Hippocampal formation (tissue), 2 donors: ENCODE data around the gene TTC36.
"Not testable (repeated sequence)": the region's sequence is repeated elsewhere in the genome, so short reads cannot be mapped to it uniquely, and the experiment has no call there.

ENCODE experiments used
- DNase-seq, 2 donors: peaks; one replicate each; lab custom pipeline; 2025; lab: John Stamatoyannopoulos, UW

TTC36 gene, protein sequence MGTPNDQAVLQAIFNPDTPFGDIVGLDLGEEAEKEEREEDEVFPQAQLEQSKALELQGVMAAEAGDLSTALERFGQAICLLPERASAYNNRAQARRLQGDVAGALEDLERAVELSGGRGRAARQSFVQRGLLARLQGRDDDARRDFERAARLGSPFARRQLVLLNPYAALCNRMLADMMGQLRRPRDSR

DNA sequence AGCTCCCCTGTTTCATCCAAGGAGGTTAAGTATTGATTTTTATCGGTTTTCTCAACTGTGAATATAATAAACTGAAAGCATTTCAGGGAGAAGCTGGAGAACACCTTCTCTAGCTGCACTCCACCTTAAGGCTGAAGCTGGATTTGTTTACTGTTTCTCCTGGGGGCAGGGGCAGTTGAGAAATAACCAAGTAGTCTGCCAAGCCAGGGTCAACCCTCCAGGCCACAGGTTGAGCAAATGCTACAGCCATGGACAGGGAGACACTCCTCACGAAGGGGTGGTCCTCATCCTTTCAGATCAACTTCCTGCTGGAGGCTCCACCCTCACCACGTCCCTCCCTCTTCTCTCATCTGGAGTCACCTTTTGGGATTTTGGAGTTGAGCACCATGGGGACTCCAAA is at the start of gene TTC36:
TTC36 (plus strand) TSS at position 366 of the 400 bp plus-strand sequence; CDS start at position 387, 21 bp downstream.
- no peak for DNase-seq

DNA sequence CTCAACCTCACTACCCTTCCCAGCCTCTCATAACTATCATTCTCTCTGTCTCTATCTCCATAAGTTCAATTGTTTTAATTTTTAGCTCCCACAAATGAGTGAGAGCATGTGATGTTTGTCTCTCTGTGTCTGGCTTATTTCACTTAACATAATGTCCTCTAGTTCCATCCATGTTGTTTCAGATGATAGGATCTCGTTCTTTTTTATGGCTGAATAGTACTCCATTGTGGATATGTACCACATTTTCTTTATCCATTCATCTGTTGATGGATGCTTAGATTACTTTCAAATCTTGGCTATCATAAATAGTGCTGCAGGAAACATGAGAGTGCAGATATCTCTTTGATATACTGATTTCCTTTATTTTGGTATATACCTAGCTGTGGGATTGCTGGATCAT is 46.0 kb upstream of the TTC36 start:
- not testable (repeated sequence) for DNase-seq

DNA sequence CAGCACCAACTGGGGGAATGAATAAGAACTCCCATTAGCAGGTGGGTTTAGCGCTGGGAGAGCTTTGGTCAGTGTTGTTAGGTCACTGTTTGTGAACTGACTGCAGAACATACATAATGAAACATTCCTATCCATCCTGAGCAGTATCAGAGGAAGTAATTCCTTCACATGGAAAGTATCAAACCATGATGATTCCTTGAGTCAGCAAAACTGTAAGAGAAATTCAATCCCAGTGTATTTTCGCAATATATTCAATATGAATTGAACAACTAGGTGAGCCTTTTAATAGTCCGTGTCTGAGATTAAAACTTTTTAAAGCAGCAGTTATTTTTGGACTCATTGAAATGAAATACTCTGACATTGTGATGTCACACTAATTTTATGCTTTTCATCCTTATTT is 42.9 kb upstream of the TTC36 start:
- DNase-seq, result no peak

DNA sequence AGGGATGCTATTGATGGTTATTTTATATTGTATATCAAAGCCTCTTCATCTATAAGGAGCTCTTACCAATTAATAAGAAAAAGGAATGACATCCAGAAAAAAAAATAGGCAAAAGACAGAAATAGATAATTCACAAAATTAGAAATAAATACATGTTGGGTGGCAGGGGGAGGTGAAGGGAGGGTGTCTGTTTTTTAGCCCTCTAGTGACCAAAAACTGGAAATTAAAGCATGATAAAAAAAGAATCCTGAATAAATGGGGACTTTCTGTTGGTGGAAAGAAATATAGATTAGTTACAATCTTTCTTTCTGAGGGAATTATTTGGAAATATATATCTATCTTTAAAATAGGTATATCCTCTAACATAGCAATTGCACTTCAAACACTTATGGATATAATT is 42.0 kb upstream of the TTC36 start:
- no peak for DNase-seq

DNA sequence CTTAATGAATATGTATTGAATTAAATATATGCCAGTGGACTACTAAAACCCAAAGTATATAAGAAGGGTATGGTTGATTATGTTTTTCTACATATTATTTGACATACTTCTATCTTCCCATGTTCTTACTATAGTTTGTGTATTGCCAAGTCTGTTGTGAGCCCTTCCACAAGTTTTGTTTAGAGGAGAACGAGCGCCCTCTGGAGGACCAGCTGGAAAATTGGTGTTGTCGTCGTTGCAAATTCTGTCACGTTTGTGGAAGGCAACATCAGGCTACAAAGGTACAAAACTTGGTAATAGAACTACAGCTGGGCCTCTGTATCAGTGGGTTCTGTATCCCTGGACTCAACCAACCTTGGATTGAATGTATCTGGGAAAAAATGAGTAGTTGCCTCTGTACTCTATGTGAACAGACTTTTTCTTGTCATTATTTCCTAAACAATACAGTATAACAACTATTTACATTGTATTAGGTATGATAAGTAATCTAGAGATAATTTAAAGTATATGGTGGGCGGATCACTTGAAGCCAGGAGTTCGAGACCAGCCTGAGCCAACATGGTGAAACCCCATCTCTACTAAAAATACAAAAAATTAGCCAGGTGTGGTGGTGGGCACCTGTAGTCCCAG is 38.7 kb upstream of the TTC36 start:
- peak; percentile 43 to 84 for DNase-seq

DNA sequence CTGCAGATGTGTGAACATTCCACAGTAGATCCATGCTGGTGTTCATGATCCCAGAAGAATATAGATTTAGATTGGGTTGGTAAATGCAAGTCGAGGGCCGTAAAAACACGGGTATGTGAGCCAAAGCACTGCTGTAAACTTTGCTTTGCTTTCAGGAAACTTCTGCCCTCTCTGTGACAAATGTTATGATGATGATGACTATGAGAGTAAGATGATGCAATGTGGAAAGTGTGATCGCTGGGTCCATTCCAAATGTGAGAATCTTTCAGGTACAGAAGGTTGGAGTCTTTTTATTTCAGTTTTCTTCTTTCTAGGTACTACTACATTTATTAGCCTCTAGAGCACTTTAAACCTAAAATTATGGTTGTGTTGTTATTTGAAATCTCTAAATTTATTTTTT is 36.2 kb upstream of the TTC36 start:
- no peak for DNase-seq

DNA sequence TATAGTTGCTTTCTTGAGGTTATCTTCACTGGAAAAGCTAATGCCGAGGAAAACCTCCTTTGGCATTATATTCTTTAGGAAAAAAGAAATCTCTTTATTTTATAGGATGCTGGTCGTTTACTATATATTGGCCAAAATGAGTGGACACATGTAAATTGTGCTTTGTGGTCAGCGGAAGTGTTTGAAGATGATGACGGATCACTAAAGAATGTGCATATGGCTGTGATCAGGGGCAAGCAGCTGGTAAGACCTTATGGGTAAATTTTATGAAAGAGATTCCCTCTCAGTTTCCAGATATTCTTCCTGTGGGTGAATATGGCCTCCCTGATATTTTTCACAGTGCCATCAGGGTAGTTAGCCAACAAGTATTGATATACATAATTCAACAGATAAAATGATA is 29.4 kb upstream of the TTC36 start:
- DNase-seq, result no peak

DNA sequence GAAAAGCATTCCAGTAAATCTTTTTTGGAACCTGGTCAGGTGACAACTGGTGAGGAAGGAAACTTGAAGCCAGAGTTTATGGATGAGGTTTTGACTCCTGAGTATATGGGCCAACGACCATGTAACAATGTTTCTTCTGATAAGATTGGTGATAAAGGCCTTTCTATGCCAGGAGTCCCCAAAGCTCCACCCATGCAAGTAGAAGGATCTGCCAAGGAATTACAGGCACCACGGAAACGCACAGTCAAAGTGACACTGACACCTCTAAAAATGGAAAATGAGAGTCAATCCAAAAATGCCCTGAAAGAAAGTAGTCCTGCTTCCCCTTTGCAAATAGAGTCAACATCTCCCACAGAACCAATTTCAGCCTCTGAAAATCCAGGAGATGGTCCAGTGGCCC is 24.1 kb upstream of the TTC36 start:
- no peak for DNase-seq

DNA sequence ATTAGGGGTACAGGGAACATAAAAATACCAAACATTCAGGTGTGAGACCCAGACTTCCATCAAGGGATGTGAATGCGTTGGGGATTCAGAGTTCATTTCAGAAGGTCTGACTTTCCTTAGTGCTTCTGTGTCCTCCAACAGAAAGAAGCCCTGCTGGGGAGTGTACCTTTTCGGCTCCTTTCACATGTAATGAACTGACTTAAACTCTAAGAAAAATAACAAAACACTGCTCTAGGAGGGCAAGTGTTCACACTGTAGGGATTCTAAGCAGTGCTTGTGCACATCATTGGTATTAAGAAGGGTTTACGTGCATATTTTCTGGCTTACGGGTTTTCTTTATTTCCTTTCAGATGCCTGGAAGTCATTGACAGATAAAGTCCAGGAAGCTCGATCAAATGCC is 15.7 kb upstream of the TTC36 start:
- no peak for DNase-seq

DNA sequence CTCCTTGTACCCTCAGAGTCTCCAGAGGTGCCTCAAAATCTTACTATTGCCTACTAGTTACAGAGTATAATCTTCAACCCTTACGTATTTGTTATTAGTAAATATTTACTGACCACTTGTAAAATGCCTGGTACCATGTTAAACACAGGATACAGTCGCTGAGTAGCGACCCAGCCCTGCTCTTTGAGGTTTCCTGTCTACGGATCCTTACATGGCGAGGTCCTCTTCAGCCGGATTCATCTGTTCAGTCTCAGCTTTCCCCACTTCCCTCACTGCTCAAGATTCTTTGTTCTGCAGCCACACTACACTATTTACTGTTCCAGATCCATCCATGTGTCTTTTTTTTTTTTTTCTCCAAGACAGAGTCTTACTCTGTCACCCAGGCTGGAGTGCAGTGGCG is 13.2 kb upstream of the TTC36 start:
- no peak for DNase-seq

DNA sequence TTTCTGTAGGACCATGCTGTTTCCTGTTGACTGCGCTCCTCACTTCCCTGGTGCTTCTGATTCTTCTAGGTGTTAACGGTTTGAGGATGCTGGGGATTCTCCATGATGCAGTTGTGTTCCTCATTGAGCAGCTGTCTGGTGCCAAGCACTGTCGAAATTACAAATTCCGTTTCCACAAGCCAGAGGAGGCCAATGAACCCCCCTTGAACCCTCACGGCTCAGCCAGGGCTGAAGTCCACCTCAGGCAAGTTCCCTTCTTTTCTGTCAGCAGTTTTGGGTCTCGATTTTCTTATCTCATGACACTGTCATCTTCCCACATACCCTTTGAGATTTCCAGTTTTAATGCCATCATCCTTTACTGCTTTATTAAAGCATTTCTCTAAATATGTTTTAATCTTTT is 7.7 kb upstream of the TTC36 start:
- no peak for DNase-seq

DNA sequence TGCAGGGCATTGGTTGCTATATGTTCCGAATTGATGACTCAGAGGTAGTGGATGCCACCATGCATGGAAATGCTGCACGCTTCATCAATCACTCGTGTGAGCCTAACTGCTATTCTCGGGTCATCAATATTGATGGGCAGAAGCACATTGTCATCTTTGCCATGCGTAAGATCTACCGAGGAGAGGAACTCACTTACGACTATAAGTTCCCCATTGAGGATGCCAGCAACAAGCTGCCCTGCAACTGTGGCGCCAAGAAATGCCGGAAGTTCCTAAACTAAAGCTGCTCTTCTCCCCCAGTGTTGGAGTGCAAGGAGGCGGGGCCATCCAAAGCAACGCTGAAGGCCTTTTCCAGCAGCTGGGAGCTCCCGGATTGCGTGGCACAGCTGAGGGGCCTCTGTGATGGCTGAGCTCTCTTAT is 5.4 kb upstream of the TTC36 start:
- no peak for DNase-seq

DNA sequence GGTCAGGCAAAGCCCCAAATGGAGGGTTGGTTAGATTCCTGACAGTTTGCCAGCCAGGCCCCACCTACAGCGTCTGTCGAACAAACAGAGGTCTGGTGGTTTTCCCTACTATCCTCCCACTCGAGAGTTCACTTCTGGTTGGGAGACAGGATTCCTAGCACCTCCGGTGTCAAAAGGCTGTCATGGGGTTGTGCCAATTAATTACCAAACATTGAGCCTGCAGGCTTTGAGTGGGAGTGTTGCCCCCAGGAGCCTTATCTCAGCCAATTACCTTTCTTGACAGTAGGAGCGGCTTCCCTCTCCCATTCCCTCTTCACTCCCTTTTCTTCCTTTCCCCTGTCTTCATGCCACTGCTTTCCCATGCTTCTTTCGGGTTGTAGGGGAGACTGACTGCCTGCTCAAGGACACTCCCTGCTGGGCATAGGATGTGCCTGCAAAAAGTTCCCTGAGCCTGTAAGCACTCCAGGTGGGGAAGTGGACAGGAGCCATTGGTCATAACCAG is 4.7 kb upstream of the TTC36 start:
- DNase-seq, result no peak

DNA sequence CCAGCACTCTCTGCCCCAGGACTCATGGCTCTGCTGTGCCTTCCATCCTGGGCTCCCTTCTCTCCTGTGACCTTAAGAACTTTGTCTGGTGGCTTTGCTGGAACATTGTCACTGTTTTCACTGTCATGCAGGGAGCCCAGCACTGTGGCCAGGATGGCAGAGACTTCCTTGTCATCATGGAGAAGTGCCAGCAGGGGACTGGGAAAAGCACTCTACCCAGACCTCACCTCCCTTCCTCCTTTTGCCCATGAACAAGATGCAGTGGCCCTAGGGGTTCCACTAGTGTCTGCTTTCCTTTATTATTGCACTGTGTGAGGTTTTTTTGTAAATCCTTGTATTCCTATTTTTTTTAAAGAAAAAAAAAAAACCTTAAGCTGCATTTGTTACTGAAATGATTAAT is 2.9 kb upstream of the TTC36 start:
- no peak for DNase-seq

DNA sequence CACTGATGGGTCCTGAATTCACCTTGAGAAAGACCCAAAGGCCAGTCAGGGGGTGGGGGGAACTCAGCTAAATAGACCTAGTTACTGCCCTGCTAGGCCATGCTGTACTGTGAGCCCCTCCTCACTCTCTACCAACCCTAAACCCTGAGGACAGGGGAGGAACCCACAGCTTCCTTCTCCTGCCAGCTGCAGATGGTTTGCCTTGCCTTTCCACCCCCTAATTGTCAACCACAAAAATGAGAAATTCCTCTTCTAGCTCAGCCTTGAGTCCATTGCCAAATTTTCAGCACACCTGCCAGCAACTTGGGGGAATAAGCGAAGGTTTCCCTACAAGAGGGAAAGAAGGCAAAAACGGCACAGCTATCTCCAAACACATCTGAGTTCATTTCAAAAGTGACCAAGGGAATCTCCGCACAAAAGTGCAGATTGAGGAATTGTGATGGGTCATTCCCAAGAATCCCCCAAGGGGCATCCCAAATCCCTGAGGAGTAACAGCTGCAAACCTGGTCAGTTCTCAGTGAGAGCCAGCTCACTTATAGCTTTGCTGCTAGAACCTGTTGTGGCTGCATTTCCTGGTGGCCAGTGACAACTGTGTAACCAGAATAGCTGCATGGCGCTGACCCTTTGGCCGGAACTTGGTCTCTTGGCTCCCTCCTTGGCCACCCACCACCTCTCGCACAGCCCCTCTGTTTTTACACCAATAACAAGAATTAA is 2.4 kb upstream of the TTC36 start:
- DNase-seq, result no peak

DNA sequence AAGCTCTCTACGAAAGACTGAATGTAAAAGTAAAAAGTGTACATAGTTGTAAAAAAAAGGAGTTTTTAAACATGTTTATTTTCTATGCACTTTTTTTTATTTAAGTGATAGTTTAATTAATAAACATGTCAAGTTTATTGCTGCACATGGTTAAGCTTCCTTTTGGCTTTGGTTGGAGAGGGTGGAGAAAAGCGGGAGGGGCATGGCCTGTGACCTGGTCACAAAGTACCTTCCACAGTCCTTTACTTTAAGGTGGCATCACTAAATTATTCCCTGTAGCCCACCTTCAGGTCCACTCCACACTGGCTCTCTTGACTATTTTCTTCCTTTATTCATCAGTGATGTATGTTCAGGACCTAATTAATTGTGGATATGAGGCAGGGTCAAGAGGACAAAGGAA is 586 bp upstream of the TTC36 start:
- DNase-seq, result no peak

DNA sequence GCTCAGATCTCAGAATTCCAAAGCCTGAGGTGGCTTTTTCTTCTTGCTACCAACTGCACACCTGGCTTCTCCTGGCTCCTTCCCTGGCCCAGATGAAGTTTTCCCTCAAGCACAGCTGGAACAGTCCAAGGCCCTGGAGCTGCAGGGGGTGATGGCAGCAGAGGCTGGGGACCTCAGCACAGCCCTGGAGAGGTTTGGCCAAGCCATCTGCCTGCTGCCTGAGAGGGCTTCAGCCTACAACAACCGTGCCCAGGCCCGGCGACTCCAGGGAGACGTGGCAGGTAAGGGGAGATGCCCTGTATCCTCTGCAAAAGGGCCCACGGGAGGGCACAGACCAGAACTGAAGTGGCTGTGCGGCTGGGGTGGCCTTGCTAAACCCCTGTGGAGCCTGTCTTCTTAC is 1.2 kb downstream of the TTC36 start:
- DNase-seq, result no peak

DNA sequence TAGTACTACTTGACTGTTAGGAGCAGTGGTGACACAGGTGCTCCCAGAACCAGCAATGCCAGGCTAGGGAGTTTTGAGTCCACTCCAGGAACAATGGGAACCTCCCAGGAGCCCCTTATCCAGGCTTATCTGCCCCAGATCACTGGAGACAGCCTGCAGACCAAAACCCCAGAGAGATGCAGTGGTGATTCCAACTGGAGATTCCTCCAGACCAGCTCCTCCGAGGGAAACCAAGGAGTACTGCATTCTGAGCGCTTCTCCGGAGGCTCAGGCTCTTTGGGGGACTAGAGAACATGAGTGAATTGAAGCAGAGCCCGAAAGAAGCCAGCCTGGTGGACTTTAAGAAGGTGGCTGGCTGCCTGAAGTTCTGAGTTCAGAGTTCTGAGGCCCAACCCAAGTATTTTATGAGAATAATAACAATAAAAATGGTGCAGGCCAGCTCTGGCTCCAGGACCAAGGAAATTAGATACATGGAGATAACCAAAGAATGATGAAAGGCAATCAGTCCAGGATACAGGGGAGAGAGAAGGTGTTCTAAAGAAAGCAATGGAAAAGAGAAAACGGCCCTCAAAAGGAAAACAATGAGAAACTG is 2.4 kb downstream of the TTC36 start:
- no peak for DNase-seq

DNA sequence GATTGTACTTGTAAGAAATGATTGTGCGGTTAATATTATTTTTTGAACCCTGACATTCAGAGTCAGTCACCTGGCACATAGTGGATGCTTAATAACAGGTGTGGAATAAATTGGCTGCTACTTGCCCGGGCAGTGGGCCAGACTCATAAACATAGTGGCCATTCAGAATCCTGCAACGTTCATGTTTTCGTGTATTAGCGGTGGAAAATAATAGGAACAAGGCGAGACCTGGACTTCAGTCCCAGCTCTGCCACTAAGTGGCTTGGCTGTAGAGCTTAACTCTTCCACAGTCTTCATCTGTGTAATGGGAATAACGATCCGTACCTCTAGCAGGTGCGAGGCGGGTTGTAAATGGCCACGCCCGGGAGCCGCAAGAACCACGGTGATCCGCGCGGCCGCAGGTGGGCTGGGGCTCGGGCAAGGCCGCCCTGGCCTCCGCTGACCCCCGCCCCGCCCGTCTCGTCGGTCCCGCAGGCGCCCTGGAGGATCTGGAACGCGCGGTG is 3.0 kb downstream of the TTC36 start:
- DNase-seq, result no peak

DNA sequence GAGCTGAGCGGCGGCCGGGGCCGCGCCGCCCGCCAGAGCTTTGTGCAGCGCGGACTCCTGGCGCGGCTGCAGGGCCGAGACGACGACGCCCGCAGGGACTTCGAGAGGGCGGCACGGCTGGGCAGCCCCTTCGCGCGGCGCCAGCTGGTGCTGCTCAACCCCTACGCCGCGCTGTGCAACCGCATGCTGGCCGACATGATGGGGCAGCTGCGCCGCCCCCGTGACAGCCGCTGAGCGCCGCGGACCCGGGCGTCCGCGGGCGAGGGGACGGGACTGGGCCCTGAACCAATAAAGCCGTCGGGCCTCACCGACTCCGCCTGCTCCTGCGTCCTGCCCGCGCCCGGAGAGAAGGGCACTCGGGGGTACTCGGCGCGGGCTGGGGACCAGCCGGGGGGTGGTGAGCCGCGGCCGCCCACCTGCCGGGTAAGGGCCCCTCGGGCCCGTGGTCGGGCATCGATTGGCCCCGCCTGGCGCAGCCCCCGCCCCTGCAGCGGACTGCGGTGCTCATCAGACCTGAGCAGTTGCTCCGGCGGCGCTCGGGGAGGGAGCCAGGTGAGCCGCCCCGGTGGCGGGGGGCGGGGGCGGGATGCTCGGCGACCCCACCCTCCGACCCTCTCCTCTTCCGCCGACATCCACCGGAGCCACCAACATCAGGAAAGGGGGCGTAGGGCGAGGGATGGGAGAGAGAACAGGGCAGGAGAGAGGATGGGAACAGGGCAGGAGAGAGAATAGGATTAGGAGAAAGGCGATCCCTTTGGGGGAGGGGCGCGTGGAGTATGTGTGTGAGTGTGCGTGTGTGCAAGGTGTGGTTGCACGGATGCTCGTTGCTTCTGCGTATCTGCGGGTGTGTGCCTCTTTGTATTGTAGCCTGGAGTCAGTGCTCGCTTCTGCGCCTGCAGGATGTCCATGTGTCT is 3.7 kb downstream of the TTC36 start, which contains the start of gene TMEM25:
TMEM25 (plus strand) TSS at position 510 of the 914 bp plus-strand sequence. CDS start 610 bp downstream, outside the sequence.
- peak; percentile 60 to 64 for DNase-seq

DNA sequence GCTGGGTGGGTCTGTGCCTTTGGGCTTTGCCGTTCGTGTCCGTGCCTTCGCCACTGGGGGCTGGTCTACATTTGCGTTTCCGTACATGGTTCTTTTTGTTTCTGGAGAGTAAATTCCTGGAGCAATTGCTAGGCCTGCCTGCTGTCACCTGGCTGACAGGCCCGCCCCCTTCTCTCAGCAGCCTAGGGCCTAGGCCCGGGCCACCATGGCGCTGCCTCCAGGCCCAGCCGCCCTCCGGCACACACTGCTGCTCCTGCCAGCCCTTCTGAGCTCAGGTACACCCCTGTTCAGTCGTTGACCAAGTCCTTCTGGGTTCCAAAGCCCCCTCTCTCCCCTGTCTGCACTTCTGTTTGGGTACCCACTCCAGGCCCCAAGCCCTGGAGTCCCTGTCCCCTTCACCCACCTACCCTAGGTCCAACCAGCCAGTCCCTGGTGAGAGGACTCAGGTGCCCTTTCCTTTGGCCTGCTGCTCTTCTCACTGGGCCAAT is 4.4 kb downstream of the TTC36 start:
- DNase-seq, result no peak
